GM10266 (cell line): ENCODE data around the gene ELOVL1.

Experiments used
- DNase-seq: peaks from one replicate; pipeline ENCODE4 v3.0.0; 2012; ENCODE audit errors: extremely low spot score
- CTCF ChIP-seq: IDR thresholded peaks from 2 replicates; pipeline ENCODE4 v1.5.1; 2012; ENCODE audit warnings: mild to moderate bottlenecking, low read depth; ENCODE audit not compliant: control insufficient read depth, insufficient read depth; ENCODE audit errors: missing control alignments

ELOVL1 gene

DNA sequence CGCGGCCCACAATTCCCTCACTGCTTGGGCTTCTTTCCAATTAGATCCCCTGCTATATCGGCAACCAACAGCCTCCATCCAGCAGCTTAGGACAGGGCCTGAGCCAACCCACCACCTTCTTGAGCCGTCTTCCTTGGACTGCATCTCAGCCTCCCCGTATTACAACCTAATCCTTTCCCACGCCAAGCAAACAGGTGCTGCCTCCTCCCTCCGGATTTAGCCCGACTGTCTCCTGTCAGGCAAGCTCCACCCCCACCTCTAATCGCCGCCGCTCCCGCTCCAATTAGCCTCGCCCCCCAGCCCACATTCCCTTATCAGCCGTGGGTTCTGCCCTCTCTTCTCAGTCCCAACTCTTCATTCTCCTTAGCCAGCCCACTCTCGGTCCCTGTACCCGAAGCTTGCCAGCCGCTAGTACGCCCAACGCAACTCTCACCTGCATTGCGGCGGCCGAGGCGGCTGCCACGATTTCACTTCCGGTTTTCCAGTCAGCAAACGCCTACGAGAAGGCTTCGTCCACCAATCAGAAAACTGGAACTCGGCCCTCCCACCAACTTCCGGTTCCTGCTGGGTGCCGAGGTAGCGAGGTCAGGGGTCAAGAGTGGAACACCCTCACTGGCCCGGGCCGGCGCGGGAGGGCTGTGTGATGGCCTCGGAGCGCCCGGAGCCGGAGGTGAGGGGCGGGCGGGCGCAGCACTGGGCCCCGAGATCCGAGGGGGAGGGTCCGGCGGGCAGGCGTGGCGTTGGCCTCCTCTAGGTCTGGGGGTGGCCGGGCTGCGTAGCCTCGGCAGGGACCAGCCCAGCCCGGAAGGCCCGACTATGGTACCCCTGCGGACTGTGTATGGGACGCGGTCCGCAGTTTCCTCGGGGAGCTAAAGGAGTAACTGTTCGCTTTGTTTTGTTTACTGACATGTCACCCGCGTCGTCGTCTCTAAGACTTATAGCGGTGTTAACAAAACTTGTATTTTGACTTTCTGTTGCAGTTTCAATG, 21.8 kb upstream of the ELOVL1 start, which contains the start of the genes MED8 and SZT2:
Gene MED8 (minus strand): TSS at position 475 of the 988 bp plus-strand sequence. CDS start 36 bp downstream, at position 439.
Gene SZT2 (plus strand): TSS at position 574 of the 988 bp plus-strand sequence. CDS start 70 bp downstream, at position 644.
- DNase-seq = peak; percentile 95
- no peak for TF ChIP-seq CTCF

- no peak for DNase-seq
- TF ChIP-seq CTCF = no peak
Measured at GRCh38 chr1:43388613-43389012, 20.8 kb upstream of the ELOVL1 start.

- DNase-seq = no peak
- TF ChIP-seq CTCF = no peak
Measured at GRCh38 chr1:43387976-43388599, 20.3 kb upstream of the ELOVL1 start.

DNA sequence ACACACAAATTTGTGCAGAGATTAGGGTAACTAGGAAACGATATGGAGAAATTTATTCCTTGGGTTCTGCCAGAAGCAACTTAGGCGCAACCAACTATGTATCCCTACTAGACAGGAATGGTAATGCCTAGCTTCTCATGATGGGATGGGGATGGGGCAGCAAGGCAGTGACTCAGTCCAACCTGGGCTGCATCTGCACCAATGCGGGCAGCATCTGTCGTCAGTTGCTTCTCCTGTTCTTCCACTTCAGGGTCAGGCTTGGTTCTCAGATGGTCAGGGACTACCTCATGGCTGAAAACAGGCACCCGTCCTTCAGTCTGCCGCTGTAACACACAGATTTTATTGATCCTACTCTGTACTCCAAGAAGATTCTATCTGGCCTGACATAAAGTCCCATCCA, 18.9 kb upstream of the ELOVL1 start:
- no peak for TF ChIP-seq CTCF
- no peak for DNase-seq

DNA sequence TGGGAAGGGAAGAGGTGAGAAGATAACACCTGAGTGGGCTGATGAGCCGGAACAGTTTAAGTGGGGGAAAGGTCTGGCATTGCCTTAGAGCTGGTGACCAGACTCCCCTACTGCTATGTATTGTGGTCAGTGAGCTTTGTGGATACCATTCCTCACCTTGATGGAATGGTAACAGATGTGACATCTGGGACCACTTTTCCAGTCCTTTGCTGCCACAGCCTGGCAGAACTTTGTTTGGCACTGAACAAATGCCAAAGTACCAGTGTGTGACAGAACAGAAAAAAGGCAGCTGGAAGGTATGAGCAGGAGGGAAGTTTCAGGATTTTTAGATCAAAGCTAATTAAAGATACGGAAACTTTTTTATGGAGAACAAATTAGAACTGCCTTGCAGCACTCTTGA, 15.6 kb upstream of the ELOVL1 start:
- DNase-seq = no peak
- TF ChIP-seq CTCF = no peak

- no peak for TF ChIP-seq CTCF
Measured at GRCh38 chr1:43382027-43382779, 14.4 kb upstream of the ELOVL1 start.

More at GRCh38 chr1:43382027-43382779, 14.4 kb upstream of the ELOVL1 start:
- no peak for DNase-seq
